GM21526 (cell line): Measurements from ENCODE around the gene FDX2.
A peak's percentile ranks its signal among the peaks of the same experiment; 100 is the strongest.

Experiments used
- ATAC-seq: cut with Tn5 transposase; IDR thresholded peaks from one replicate; pipeline ENCODE4 v1.9.1; 2021; ENCODE audit warnings: moderate library complexity; ENCODE audit not compliant: unreplicated experiment, low FRiP score

FDX2 gene

DNA sequence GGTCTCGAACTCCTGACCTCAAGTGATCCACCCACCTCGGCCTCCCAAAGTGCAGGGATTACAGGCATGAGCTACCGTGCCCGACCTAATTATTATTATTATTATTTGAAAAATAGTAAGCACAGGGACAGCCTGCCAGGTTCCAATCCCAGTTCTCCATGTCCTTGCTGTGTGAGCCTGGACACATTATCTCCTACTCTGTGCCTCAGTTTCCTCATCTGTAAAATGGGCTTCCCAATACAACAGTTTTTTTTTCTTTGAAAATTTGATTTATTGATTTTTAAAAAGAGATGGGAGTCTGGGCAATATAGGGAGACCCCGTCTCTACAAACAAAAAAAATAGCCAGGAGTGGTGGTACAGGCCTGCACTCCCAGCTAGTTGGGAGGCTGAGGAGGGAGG is 9.5 kb downstream of the FDX2 start:
- ATAC-seq = no peak

DNA sequence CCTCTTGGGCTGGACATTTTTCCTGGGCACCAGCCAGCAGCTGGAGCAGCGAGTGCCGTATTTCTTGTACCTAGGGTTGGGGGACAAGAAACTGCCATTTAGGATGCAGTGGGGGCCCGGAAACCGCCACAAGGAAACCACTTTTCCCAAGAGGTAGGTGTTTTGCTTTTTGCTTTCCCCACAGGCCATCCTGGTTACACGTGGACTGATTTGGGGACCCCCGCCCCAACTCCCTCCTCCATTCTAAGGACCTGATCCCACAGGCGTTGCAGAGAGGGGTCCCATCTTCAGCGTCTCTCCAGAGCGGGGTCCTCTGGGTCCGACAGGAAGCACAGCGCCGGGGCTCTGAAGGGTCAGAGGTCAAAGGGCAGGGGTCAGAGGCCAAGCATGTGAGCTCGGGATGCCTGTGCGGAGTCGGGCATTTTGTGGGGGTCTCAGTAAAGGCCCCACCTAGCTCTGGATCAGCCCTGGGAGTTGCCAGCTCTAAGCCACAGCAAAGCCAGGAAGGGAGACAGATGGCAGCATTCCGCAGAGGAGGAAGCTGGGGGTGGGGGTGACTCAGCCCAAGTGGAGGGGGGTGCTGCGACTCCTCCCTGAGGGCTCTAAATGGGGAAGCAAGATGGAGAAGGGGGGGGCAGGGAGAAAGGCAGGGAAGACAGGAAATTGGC is 10.5 kb downstream of the FDX2 start:
- ATAC-seq = no peak

- ATAC-seq = no peak
Measured at GRCh38 chr19:10299545-10300458, 16.0 kb downstream of the FDX2 start.

- no peak for ATAC-seq
Measured at GRCh38 chr19:10295847-10296591, 19.8 kb downstream of the FDX2 start.

GRCh38 chr19:10295305-10295846 is 20.4 kb downstream of the FDX2 start:
- ATAC-seq = no peak

DNA sequence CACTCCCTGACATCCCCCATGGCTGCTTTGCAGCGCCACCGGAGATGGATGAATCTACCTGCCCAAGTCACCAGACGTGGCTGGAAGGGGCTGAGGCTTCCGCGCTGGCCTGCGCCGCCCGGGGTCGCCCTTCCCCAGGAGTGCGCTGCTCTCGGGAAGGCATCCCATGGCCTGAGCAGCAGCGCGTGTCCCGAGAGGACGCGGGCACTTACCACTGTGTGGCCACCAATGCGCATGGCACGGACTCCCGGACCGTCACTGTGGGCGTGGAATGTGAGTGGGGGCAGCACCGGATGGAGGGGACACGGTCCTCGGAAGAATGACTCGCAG is 21.5 kb downstream of the FDX2 start:
- ATAC-seq = no peak

DNA sequence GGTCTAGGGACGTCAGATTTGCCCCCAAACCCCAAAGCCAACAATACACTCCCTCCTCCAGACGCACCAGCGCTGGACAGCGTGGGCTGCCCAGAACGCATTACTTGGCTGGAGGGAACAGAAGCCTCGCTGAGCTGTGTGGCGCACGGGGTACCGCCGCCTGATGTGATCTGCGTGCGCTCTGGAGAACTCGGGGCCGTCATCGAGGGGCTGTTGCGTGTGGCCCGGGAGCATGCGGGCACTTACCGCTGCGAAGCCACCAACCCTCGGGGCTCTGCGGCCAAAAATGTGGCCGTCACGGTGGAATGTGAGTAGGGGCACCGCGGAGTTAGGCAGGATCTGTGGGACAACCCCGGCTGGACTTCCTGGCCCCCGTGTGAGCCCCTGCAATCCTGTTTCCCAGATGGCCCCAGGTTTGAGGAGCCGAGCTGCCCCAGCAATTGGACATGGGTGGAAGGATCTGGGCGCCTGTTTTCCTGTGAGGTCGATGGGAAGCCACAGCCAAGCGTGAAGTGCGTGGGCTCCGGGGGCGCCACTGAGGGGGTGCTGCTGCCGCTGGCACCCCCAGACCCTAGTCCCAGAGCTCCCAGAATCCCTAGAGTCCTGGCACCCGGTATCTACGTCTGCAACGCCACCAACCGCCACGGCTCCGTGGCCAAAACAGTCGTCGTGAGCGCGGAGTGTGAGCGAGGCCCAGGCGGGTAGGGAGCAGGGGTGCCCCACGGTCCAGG is 22.0 kb downstream of the FDX2 start:
- no peak for ATAC-seq

GRCh38 chr19:10292789-10293636 is 22.8 kb downstream of the FDX2 start:
- ATAC-seq = no peak

GRCh38 chr19:10292206-10292788 is 23.5 kb downstream of the FDX2 start:
- ATAC-seq = peak; percentile 38

DNA sequence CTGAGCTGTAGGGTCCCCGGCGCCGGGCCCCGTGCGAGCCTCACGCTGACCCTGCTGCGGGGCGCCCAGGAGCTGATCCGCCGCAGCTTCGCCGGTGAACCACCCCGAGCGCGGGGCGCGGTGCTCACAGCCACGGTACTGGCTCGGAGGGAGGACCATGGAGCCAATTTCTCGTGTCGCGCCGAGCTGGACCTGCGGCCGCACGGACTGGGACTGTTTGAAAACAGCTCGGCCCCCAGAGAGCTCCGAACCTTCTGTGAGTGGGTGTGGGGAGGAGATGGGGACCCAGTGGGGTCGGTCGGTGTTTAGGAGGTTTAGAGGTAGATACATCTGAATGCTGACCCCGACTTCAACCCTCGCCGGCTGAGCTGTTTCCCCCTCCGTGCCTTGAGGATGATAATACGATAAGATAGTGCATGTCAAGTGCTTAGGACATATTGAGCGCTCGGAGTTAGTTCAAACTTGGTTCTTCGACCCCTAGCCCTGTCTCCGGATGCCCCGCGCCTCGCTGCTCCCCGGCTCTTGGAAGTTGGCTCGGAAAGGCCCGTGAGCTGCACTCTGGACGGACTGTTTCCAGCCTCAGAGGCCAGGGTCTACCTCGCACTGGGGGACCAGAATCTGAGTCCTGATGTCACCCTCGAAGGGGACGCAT is 24.1 kb downstream of the FDX2 start:
- ATAC-seq = no peak

DNA sequence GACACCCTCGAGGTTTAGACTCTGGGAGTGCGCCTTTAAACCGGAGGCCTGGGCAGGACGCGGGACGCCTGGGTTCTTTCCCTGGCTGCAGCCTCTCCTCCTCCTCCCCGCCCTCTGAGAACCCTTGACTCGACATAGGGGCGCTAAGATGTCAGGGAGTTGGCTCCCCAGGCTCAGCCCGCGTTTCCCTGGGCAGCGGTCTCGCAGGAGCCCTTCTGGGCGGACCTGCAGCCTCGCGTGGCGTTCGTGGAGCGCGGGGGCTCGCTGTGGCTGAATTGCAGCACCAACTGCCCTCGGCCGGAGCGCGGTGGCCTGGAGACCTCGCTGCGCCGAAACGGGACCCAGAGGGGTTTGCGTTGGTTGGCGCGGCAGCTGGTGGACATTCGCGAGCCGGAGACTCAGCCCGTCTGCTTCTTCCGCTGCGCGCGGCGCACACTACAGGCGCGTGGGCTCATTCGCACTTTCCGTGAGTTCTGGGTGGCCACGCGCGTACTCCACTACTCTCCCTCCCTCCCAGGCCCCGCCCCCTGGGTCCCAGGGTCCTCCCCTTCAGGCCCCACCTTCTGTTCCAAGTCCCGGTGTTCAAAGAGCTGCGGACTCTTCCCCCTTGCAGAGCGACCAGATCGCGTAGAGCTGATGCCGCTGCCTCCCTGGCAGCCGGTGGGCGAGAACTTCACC is 24.8 kb downstream of the FDX2 start:
- ATAC-seq = no peak

DNA sequence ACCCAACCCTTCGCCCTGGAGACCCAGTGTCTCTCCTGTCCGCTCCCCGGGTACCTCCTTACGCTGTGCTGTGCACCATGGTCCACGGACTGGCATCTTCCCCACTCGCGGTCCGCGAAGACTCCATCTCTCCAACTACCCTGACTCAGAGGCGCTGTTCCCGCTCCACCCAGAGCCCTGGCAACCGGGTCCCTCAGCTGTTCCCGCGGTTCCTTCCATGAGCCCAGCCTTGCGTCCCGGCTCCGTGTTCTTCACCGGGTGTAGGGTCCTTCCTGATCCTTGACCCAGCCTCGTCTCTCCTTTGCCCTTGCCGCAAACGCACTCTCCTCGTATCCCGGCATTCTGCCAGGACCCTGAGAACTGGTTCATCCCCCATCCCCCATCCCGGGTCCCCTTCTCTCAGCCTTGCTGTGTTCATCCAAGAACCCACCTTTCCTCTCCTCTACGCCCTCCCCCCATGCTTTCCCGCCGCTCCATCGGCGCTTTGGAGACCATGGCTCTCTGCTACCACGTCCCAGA is 25.4 kb downstream of the FDX2 start:
- ATAC-seq = no peak

DNA sequence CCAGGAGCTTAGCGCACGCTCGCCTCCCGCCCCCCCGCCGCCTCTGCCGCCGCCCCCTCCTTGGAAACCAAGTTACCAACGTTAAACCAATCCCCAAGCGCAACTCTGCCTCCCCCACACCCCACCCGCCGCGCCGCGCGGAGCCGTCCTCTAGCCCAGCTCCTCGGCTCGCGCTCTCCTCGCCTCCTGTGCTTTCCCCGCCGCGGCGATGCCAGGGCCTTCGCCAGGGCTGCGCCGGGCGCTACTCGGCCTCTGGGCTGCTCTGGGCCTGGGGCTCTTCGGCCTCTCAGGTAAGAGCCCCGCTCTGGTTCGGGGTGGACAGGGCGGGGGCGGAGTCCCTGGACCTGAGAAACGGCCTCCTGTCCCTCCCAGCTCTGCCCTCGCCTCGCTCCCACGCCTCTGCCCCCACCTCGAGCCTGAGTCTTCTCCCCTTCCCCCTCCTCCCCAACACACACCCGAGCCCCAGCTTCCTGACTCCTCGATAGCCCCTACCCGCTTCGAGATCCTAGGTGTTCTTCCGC is 25.9 kb downstream of the FDX2 start, which contains the start of gene ICAM5:
ICAM5 (plus strand) TSS at position 117 of the 521 bp plus-strand sequence; CDS start at position 209, 92 bp downstream.
- ATAC-seq = no peak

- no peak for ATAC-seq
Measured at GRCh38 chr19:10289167-10289835, 26.5 kb downstream of the FDX2 start.

DNA sequence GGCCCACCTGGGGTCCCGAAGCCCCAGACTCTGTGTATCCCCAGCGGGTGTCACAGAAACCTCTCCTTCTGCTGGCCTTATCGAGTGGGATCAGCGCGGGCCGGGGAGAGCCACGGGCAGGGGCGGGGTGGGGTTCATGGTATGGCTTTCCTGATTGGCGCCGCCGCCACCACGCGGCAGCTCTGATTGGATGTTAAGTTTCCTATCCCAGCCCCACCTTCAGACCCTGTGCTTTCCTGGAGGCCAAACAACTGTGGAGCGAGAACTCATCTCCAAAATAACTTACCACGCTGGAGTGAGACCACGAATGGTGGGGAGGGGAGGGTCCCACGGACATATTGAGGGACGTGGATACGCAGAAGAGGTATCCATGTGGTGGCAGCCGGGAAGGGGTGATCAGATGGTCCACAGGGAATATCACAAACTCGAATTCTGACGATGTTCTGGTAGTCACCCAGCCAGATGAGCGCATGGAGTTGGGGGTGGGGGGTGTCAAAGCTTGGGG is 27.1 kb downstream of the FDX2 start:
- ATAC-seq = no peak

DNA sequence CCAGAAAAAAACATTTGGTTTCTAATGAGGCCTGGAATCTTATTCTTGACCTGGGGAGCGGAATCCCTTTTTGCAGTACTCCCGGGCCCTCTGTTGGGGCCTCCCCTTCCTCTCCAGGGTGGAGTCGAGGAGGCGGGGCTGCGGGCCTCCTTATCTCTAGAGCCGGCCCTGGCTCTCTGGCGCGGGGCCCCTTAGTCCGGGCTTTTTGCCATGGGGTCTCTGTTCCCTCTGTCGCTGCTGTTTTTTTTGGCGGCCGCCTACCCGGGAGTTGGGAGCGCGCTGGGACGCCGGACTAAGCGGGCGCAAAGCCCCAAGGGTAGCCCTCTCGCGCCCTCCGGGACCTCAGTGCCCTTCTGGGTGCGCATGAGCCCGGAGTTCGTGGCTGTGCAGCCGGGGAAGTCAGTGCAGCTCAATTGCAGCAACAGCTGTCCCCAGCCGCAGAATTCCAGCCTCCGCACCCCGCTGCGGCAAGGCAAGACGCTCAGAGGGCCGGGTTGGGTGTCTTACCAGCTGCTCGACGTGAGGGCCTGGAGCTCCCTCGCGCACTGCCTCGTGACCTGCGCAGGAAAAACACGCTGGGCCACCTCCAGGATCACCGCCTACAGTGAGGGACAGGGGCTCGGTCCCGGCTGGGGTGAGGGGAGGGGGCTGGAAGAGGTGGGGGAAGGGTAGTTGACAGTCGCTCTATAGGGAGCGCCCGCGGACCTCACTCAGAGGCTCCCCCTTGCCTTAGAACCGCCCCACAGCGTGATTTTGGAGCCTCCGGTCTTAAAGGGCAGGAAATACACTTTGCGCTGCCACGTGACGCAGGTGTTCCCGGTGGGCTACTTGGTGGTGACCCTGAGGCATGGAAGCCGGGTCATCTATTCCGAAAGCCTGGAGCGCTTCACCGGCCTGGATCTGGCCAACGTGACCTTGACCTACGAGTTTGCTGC is 28.7 kb downstream of the FDX2 start, which contains the start of gene ICAM4:
ICAM4 (plus strand) TSS at position 153 of the 935 bp plus-strand sequence; CDS start at position 211, 58 bp downstream.
- no peak for ATAC-seq
